ENCODE data around the gene MINDY1. TPM values are rescaled to one million over a fixed set of nuclear protein-coding genes. Genes with fewer than 3 reads are reported as not detected.

The MINDY1 gene
- total and polyA plus RNA-seq, 11 donors = 18.5 to 98.4 (median 54.0) TPM

- Histone ChIP-seq H3K4me3 (no peak overlapping the region), H3K27me3 (no peaks in the 10 kb centered on the region), H3K27ac (no peak overlapping the region), H3K36me3 (peaks cover 0 to 82% (median 77%) of the 10 kb centered on the region in 9 donors), H3K9me3 (no peaks in the 10 kb centered on the region), H3K4me1 (peaks cover 0 to 23% (median 15%) of the 10 kb centered on the region in 12 donors)
- TF ChIP-seq POLR2A (IDR thresholded peaks at IDR 0.05) (no peak), CTCF (IDR thresholded peaks at IDR 0.05) (no peak)
- no peak for ATAC-seq
- DNase-seq = no peak
- intact Hi-C loops (cut with DNase I) = loop anchor here in 2 of 10 donors (2.0 to 5.0 kb wide), 2 partner anchors 21 to 34 kb away; no protein-coding TSS in a partner anchor
- WGBS, 4 donors = 68 to 80% (median 76%) methylated on average over 6 of the region's 6 CpGs
These were observed 40.7 kb downstream of the MINDY1 start for GRCh38 chr1:150966011-150966410.

- Histone ChIP-seq H3K27ac (no peak overlapping the region), H3K4me1 (peaks cover 0 to 19% (median 11%) of the 10 kb centered on the region in 12 donors), H3K4me3 (no peak overlapping the region), H3K27me3 (no peaks in the 10 kb centered on the region), H3K36me3 (peaks cover 0 to 86% (median 82%) of the 10 kb centered on the region in 9 donors), H3K9me3 (no peaks in the 10 kb centered on the region)
- intact Hi-C loops (cut with DNase I) = loop anchor here in 2 of 10 donors (2.0 to 5.0 kb wide), 2 partner anchors 21 to 33 kb away; no protein-coding TSS in a partner anchor
- 90 to 91% (median 90%) methylated on average over 4 of the region's 4 CpGs for WGBS, 4 donors
- DNase-seq (no peak), ATAC-seq (no peak)
- TF ChIP-seq POLR2A (IDR thresholded peaks at IDR 0.05) (no peak), CTCF (IDR thresholded peaks at IDR 0.05) (no peak)
These were observed 41.1 kb downstream of the MINDY1 start for GRCh38 chr1:150965605-150966004.

DNA sequence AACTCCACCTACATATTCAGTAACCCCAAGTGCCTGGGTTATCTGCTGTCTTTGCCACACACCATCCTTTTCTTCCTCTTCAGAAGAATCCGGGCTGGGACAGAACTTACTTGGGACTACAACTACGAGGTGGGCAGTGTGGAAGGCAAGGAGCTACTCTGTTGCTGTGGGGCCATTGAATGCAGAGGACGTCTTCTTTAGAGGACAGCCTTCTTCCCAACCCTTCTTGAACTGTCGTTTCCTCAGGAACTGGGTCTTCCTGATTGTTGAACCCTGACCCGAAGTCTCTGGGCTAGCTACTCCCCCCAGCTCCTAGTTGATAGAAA lies 42.6 kb downstream of the MINDY1 start:
- DNase-seq = no peak
- no peaks in the 10 kb centered on the region for H3K9me3 ChIP-seq
- no peaks in the 10 kb centered on the region for H3K27me3 ChIP-seq
- intact Hi-C loops (cut with DNase I) = no loop called here
- TF ChIP-seq POLR2A (IDR thresholded peaks at IDR 0.05) (no peak), CTCF (IDR thresholded peaks at IDR 0.05) (no peak)
- no peak overlapping the region for H3K4me3 ChIP-seq
- peaks cover 0 to 100% (median 96%) of the 10 kb centered on the region in 9 donors for H3K36me3 ChIP-seq
- ATAC-seq = no peak
- peaks cover 0 to 4% (median 0%) of the 10 kb centered on the region in 12 donors for H3K4me1 ChIP-seq
- WGBS, 4 donors = 64 to 85% (median 78%) methylated on average over 5 of the region's 5 CpGs
- H3K27ac ChIP-seq = no peak overlapping the region

DNA sequence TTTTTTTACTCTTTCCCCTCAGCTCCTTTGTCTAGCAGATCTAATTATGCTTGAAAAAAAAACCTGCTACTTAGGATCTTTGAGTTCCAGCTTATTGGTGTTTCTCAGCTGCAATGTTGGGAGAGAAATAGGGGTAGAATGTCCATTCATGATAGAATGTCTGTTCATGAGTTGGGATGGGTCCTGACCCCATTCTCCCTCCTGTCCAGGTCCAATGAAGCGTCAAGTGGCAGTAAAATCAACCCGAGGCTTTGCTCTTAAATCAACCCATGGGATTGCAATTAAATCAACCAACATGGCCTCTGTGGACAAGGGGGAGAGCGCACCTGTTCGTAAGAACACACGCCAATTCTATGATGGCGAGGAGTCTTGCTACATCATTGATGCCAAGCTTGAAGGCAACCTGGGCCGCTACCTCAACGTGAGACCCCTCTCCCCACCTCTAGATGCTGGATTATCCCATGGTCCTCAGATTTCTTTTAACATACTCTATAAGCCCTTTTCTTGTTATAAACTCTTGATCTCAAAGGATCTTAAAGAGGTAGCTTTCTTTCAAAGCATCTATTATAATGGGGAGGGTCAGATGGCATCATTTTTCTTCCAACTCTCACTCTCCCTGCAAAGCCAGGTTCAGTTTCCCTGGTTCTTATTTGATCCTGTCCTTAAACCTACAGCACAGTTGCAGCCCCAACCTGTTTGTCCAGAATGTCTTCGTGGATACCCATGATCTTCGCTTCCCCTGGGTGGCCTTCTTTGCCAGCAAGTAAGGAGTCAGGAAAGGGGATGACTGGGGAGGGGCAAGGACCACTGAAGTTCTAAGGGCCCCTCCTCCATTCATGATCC lies 43.2 kb downstream of the MINDY1 start:
- Histone ChIP-seq H3K27ac (no peak overlapping the region), H3K4me1 (peaks cover 0 to 4% (median 0%) of the 10 kb centered on the region in 12 donors), H3K27me3 (no peaks in the 10 kb centered on the region), H3K36me3 (peaks cover 0 to 100% (median 98%) of the 10 kb centered on the region in 9 donors), H3K4me3 (no peak overlapping the region), H3K9me3 (no peaks in the 10 kb centered on the region)
- intact Hi-C loops (cut with DNase I) = no loop called here
- 89 to 97% (median 93%) methylated on average over 10 of the region's 10 CpGs for WGBS, 4 donors
- TF ChIP-seq CTCF (IDR thresholded peaks at IDR 0.05) (no peak), POLR2A (IDR thresholded peaks at IDR 0.05) (no peak)
- DNase-seq (no peak), ATAC-seq (no peak)
